Measurements from ENCODE around the gene KIF25. TPM values are rescaled to one million over a fixed set of nuclear protein-coding genes. Genes with fewer than 3 reads are reported as not detected.
A peak's percentile ranks its signal among the peaks of the same experiment; 100 is the strongest.

KIF25 gene
- total RNA-seq, 1 donor from 2014 or later, result 0.05 TPM

GRCh38 chr6:168016176-168016620 lies 18.7 kb downstream of the KIF25 start:
- DNase-seq (ENCODE audit: low read depth), result no peak

- DNase-seq (ENCODE audit: low read depth), result no peak
Observed at GRCh38 chr6:168016721-168017525, 19.5 kb downstream of the KIF25 start.

- no peak for DNase-seq (ENCODE audit: low read depth)
Observed at GRCh38 chr6:168017629-168018028, 20.2 kb downstream of the KIF25 start.

GRCh38 chr6:168018664-168019063 lies 21.2 kb downstream of the KIF25 start:
- no peak for DNase-seq (ENCODE audit: low read depth)

GRCh38 chr6:168020242-168020641 lies 22.8 kb downstream of the KIF25 start:
- DNase-seq (ENCODE audit: low read depth), result no peak

- DNase-seq (ENCODE audit: low read depth), result no peak
Observed at GRCh38 chr6:168021581-168021980, 24.1 kb downstream of the KIF25 start.

GRCh38 chr6:168022488-168023321 lies 25.2 kb downstream of the KIF25 start:
- no peak for DNase-seq (ENCODE audit: low read depth)

- DNase-seq (ENCODE audit: low read depth), result no peak
Observed at GRCh38 chr6:168024951-168025510, 27.6 kb downstream of the KIF25 start.

GRCh38 chr6:168025831-168026710 lies 28.6 kb downstream of the KIF25 start:
- no peak for DNase-seq (ENCODE audit: low read depth)

- no peak for DNase-seq (ENCODE audit: low read depth)
Observed at GRCh38 chr6:168026925-168027324, 29.5 kb downstream of the KIF25 start.

- DNase-seq (ENCODE audit: low read depth), result no peak
Observed at GRCh38 chr6:168027521-168027920, 30.1 kb downstream of the KIF25 start.

- DNase-seq (ENCODE audit: low read depth), result no peak
Observed at GRCh38 chr6:168028181-168028580, 30.7 kb downstream of the KIF25 start.

GRCh38 chr6:168029459-168030217 lies 32.2 kb downstream of the KIF25 start:
- DNase-seq (ENCODE audit: low read depth), result peak; percentile 37

GRCh38 chr6:168030218-168030746 lies 32.8 kb downstream of the KIF25 start:
- DNase-seq (ENCODE audit: low read depth), result no peak

GRCh38 chr6:168030908-168031307 lies 33.4 kb downstream of the KIF25 start:
- no peak for DNase-seq (ENCODE audit: low read depth)

- no peak for DNase-seq (ENCODE audit: low read depth)
Observed at GRCh38 chr6:168031411-168031971, 34.0 kb downstream of the KIF25 start.

- peak; percentile 81 for DNase-seq (ENCODE audit: low read depth)
Observed at GRCh38 chr6:168032005-168032760, 34.7 kb downstream of the KIF25 start.

- no peak for DNase-seq (ENCODE audit: low read depth)
Observed at GRCh38 chr6:168033791-168034190, 36.3 kb downstream of the KIF25 start.

- DNase-seq (ENCODE audit: low read depth), result no peak
Observed at GRCh38 chr6:168034537-168034936, 37.1 kb downstream of the KIF25 start.

Measured in renal cortical epithelial cell (primary cell).